HG03280 (cell line): ENCODE measurements around the gene ADAR.

Source experiments
- ATAC-seq: cut with Tn5 transposase; IDR thresholded peaks from one replicate; pipeline ENCODE4 v1.9.1; 2021; ENCODE audit warnings: mild to moderate bottlenecking, moderate library complexity; ENCODE audit not compliant: unreplicated experiment

Gene ADAR

GRCh38 chr1:154586641-154587040 is 21.3 kb downstream of the ADAR start:
- no peak for ATAC-seq

GRCh38 chr1:154586231-154586630 is 21.8 kb downstream of the ADAR start:
- ATAC-seq, result no peak

- no peak for ATAC-seq
Measured at GRCh38 chr1:154584267-154584994, 23.6 kb downstream of the ADAR start.

GRCh38 chr1:154583773-154584172 is 24.2 kb downstream of the ADAR start:
- ATAC-seq, result no peak

GRCh38 chr1:154582885-154583284 is 25.1 kb downstream of the ADAR start:
- ATAC-seq, result no peak

GRCh38 chr1:154581766-154582165 is 26.2 kb downstream of the ADAR start:
- no peak for ATAC-seq

- ATAC-seq, result no peak
Measured at GRCh38 chr1:154579374-154579773, 28.6 kb downstream of the ADAR start.

- ATAC-seq, result no peak
Measured at GRCh38 chr1:154578058-154578418, 29.9 kb downstream of the ADAR start.

- no peak for ATAC-seq
Measured at GRCh38 chr1:154577346-154578057, 30.5 kb downstream of the ADAR start.

- no peak for ATAC-seq
Measured at GRCh38 chr1:154575951-154576566, 31.9 kb downstream of the ADAR start.

- no peak for ATAC-seq
Measured at GRCh38 chr1:154575147-154575927, 32.6 kb downstream of the ADAR start.

GRCh38 chr1:154574716-154575115 is 33.3 kb downstream of the ADAR start:
- no peak for ATAC-seq

- no peak for ATAC-seq
Measured at GRCh38 chr1:154573168-154573510, 34.8 kb downstream of the ADAR start.

- ATAC-seq, result no peak
Measured at GRCh38 chr1:154572468-154573167, 35.4 kb downstream of the ADAR start.

GRCh38 chr1:154571964-154572288 is 36.1 kb downstream of the ADAR start:
- no peak for ATAC-seq

GRCh38 chr1:154571244-154571963 is 36.6 kb downstream of the ADAR start:
- no peak for ATAC-seq

- ATAC-seq, result no peak
Measured at GRCh38 chr1:154568157-154568815, 39.7 kb downstream of the ADAR start.

GRCh38 chr1:154567386-154568156 is 40.4 kb downstream of the ADAR start, which contains the start of gene CHRNB2:
CHRNB2 (plus strand) TSS chr1:154567778; CDS start chr1:154568045, 267 bp downstream.
- peak; percentile 57 for ATAC-seq

- no peak for ATAC-seq
Measured at GRCh38 chr1:154565876-154566275, 42.1 kb downstream of the ADAR start.
